Spleen (tissue), 7 donors: ENCODE results near the gene RFC4.

Experiments used
- POLR2A ChIP-seq, 3 donors: fragments of 450-650 bp; IDR thresholded peaks; one replicate each; pipeline ENCODE4 v1.5.1; 2017; ENCODE audit warnings: antibody characterized with exemption in 3 of 3, mild to moderate bottlenecking in 1 of 3
- POLR2AphosphoS5 ChIP-seq, 3 donors: sonication (generic); formaldehyde crosslinking; IDR thresholded peaks; one replicate each; pipeline ENCODE4 v1.5.1; 2017; ENCODE audit warnings: antibody characterized with exemption in 3 of 3
- TF ChIP-seq, protein P1 (sequence below), 11 experiments: fragments of 200-600 bp in 7 of 11; fragments of 450-650 bp in 4 of 11; sonication (generic) in 4 of 11; IDR thresholded peaks in 8 of 11; conservative IDR thresholded peaks in 3 of 11; 1 replicate in 7 of 11; 2 replicates in 4 of 11; pipeline versions ENCODE4 v1.4.0 to v1.8.0; 2016 to 2021; ENCODE audit warnings: antibody characterized with exemption in 11 of 11, inconsistent platforms in 4 of 11, mild to moderate bottlenecking in 1 of 11
- donor health status: DM: no; HTN: no; CAD: no; lungs with moderate emphysema.
- donor health status: DM: no; HTN: no; CAD: no.
- donor health status: DM: no; HTN: no; CAD: no.

DNA sequence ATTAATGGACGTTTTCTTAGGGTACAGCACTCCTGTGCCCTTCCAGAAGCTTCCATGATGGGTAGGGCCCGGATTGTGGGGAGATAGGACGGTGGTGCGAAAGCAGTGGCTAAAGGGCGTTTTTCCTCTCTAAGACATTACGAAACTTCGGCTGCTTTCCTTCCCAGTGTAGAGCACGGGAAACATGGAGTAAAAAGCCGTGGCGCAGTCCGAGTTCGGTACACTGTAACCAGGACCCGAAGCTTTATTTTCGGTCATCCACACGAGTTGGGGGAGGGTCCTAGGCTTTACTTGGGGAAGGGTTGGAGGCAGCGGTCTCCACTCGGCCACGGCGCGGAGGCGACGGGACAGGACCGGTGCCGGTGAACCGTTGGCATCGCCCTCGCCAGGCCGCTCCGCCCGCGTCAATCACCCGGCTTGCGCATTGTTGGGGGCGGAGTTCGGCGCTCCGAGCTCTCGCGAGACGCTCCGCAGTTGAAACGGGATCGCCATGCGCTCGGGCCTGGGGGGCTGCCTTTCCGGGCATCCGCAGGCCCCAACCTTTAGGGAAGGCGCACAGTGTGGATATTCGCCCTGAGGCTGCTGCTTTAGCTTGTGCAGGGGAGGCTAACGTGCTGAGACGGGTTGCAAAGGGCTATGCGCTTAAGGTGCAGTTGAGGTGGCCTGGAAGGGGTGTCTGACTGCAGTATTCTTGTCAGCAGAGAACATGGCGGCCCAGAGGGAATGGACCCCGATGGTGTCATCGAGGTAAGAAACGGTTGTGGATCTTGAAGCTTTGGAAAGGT, 22.4 kb downstream of the RFC4 start:
- TF ChIP-seq POLR2A (IDR thresholded peaks at IDR 0.05) (peak in 2 of 3 donors; percentile 23 to 40), POLR2AphosphoS5 (IDR thresholded peaks at IDR 0.05) (peak; percentile 89 to 99 (median 93))
- TF ChIP-seq, protein P1, sequence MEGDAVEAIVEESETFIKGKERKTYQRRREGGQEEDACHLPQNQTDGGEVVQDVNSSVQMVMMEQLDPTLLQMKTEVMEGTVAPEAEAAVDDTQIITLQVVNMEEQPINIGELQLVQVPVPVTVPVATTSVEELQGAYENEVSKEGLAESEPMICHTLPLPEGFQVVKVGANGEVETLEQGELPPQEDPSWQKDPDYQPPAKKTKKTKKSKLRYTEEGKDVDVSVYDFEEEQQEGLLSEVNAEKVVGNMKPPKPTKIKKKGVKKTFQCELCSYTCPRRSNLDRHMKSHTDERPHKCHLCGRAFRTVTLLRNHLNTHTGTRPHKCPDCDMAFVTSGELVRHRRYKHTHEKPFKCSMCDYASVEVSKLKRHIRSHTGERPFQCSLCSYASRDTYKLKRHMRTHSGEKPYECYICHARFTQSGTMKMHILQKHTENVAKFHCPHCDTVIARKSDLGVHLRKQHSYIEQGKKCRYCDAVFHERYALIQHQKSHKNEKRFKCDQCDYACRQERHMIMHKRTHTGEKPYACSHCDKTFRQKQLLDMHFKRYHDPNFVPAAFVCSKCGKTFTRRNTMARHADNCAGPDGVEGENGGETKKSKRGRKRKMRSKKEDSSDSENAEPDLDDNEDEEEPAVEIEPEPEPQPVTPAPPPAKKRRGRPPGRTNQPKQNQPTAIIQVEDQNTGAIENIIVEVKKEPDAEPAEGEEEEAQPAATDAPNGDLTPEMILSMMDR (IDR thresholded peaks at IDR 0.05 in 8 of 11, conservative IDR thresholded peaks at IDR 0.05 in 3 of 11), result peak in 2 of 11 experiments; percentile 29 to 37
